Heart right ventricle (tissue), 16 donors: ENCODE data around the gene HYAL4. TPM values are rescaled to one million over a fixed set of nuclear protein-coding genes. Genes with fewer than 3 reads are reported as not detected.

Experiments used
- ATAC-seq, 8 donors: fragments of 200-7000 bp; cut with Tn5 transposase; one replicate each; pipeline ENCODE4 v1.9.1; 2020; ENCODE audit warnings: mild to moderate bottlenecking in 8 of 8, moderate library complexity in 8 of 8, moderate number of reproducible peaks in 1 of 8
- DNase-seq, 2 donors: peaks; one replicate each; pipeline ENCODE4 v3.0.0-alpha.2; 2020
- H3K27ac ChIP-seq, 10 donors: fragments of 200-600 bp; sonication (generic) in 2 of 10; one replicate each; pipeline versions ENCODE4 v1.5.0 to v1.8.0; 2020 to 2022; ENCODE audit warnings: mild to moderate bottlenecking in 3 of 10
- H3K27me3 ChIP-seq, 7 donors: fragments of 200-600 bp; one replicate each; pipeline ENCODE4 v1.8.0; 2021 to 2022; ENCODE audit warnings: mild to moderate bottlenecking in 2 of 7
- H3K36me3 ChIP-seq, 9 donors: fragments of 200-600 bp; sonication (generic) in 1 of 9; one replicate each; pipeline versions ENCODE4 v1.5.0 to v1.8.0; 2020 to 2022; ENCODE audit warnings: mild to moderate bottlenecking in 2 of 9
- H3K4me1 ChIP-seq, 9 donors: fragments of 200-600 bp; sonication (generic) in 1 of 9; one replicate each; pipeline versions ENCODE4 v1.5.0 to v1.8.0; 2020 to 2022; ENCODE audit warnings: mild to moderate bottlenecking in 4 of 9
- H3K4me3 ChIP-seq, 10 donors: fragments of 200-600 bp; sonication (generic) in 2 of 10; one replicate each; pipeline versions ENCODE4 v1.5.0 to v1.8.0; 2020 to 2022; ENCODE audit warnings: mild to moderate bottlenecking in 7 of 10, moderate library complexity in 2 of 10
- H3K9me3 ChIP-seq, 11 donors: fragments of 200-600 bp in 10 of 11; sonication (generic) in 2 of 11; one replicate each; pipeline versions ENCODE4 v1.5.0 to v1.8.0; 2013 to 2022; ENCODE audit warnings: mild to moderate bottlenecking in 2 of 11, control low read depth in 1 of 11, moderate library complexity in 1 of 11
- WGBS, 2 donors: extraction: QIAGEN DNeasy Blood & Tissue Kit; methylation state at CpG; one replicate each; pipeline ENCODE4 v1.1.7; 2013; ENCODE audit warnings: inconsistent platforms in 1 of 2; 5-methylcytosine and 5-hydroxymethylcytosine counted together
- intact Hi-C, 10 donors: fragments of 100-400 bp; cut with DNase I; formaldehyde crosslinking; loops; one replicate each; pipeline versions ENCODE4 v1.11.1 to v1.14.2; 2022
- polyA plus RNA-seq, 2 donors: library from polyadenylated mRNA; stranded (reverse); fragments of 200-250 nt; gene quantifications; one replicate each; pipeline ENCODE4 v1.2.3, GENCODE V29; 2013
- total RNA-seq, 10 donors: library from RNA; stranded (reverse); fragmentation: NEBNext Ultra II Directional in 3 of 10; extraction: Animal tissue kit (Norgen Biotek cat#: 25700) in 3 of 10; gene quantifications; one replicate each; pipeline versions ENCODE4 v1.2.1 to v1.2.4, GENCODE V29; 2021 to 2023
- TF ChIP-seq, protein P1 (sequence below), 9 donors: fragments of 200-600 bp; sonication (generic) in 2 of 9; IDR thresholded peaks; one replicate each; pipeline versions ENCODE4 v1.5.0 to v1.8.0; 2021 to 2022; ENCODE audit warnings: antibody characterized with exemption in 9 of 9, mild to moderate bottlenecking in 5 of 9, moderate library complexity in 1 of 9
- donor health status: Arrhythmogenic right ventricular cardiomyopathy.
- donor health status: ischemic (EF 13 %, LVEDD 7.1; RV severe dilation, severe dysfunction).
- donor health status: healthy with polysubstance abuse.
- donor health status: DM: no; HTN: yes; CAD: no.
- donor health status: DM: no; HTN: no; CAD: no.
- donor health status: ischemic (EF 25% LVEDD 6.9; RV normal size, moderate dysfunction).
- donor health status: ischemic (EF 25% LVEDD 5.7; RV mildly dilated, moderate dysfunction).
- donor health status: healthy.
- donor health status: DM: yes; HTN: yes; CAD: no.
- donor health status: Ischemic cardiomyopathy.
- donor health status: ischemic (EF 35%, LVEDD 5.7; RV mildly dilated, moderate dysfunction).
- donor health status: nonischemic (EF 11% LVEDD 7.7; RV severe dilation, severe dysfunction).
- donor health status: DM: yes; HTN: yes; CAD: no.
- donor health status: PGD.
- donor health status: ischemic (EF 29% LVEDD 5.4; RV normal size, mild dysfunction).
- donor health status: nonischemic (EF 23%, LVEDD 6.1; RV moderate dilation, normal function).

HYAL4 gene
- total and polyA plus RNA-seq, 12 donors, result 0.03 to 0.88 (median 0.36) TPM; not detected in 8

DNA sequence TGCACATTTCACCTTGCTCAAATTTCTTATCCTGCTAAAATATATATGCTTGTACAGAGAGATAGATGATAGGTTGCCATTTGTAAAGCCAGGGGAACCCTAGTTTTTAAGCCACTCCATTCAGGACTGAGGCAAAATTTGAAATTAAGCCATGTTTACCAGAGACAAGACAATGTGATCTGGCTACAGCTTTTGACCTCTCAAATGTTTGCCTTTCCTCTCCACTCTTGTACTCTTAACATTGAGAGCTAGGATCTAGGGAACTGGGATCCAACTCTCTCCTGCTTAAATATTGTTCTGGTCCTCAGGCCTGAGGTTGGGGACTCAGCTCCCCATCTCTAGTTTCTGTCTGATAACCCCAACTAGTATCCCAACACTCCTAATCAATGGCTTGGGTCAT, 15.9 kb downstream of the HYAL4 start:
- no peak overlapping the region for H3K27ac ChIP-seq

DNA sequence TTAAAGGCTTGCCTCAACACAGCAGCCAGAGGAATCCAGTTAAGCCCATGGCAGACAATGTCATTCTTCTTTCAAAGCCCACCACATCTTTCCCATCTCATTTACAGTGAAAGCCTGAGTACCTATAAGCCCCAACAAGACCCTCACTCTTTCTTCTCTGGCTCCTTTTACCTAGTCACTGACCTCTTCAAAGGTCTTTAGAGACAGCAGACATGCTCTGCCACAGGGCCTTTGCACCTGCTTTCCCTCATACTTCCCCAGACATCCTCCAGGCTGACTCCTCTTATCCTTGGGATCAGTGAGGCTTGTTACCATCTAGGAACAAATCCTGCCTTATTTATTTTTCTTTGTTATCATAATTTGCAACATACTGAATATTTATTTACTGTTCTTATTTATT, 17.8 kb downstream of the HYAL4 start:
- Histone ChIP-seq H3K4me1 (peaks cover 0 to 14% (median 3%) of the 10 kb centered on the region in 9 donors), H3K27me3 (no peaks in the 10 kb centered on the region), H3K9me3 (no peaks in the 10 kb centered on the region), H3K4me3 (no peak overlapping the region), H3K36me3 (no peaks in the 10 kb centered on the region), H3K27ac (no peak overlapping the region)
- TF ChIP-seq, protein P1, sequence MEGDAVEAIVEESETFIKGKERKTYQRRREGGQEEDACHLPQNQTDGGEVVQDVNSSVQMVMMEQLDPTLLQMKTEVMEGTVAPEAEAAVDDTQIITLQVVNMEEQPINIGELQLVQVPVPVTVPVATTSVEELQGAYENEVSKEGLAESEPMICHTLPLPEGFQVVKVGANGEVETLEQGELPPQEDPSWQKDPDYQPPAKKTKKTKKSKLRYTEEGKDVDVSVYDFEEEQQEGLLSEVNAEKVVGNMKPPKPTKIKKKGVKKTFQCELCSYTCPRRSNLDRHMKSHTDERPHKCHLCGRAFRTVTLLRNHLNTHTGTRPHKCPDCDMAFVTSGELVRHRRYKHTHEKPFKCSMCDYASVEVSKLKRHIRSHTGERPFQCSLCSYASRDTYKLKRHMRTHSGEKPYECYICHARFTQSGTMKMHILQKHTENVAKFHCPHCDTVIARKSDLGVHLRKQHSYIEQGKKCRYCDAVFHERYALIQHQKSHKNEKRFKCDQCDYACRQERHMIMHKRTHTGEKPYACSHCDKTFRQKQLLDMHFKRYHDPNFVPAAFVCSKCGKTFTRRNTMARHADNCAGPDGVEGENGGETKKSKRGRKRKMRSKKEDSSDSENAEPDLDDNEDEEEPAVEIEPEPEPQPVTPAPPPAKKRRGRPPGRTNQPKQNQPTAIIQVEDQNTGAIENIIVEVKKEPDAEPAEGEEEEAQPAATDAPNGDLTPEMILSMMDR (IDR thresholded peaks at IDR 0.05), result no peak
- intact Hi-C loops, result loop anchor here in 6 of 10 donors (2.0 to 10.0 kb wide), 8 partner anchors 58 to 368 kb away; no protein-coding TSS in a partner anchor
- DNase-seq, result no peak
- ATAC-seq, result no peak

More for the DNA sequence above, 15.9 kb downstream of the HYAL4 start:
- intact Hi-C loops, result loop anchor here in 5 of 10 donors (5.0 to 10.0 kb wide), 7 partner anchors 56 to 366 kb away; no protein-coding TSS in a partner anchor
- Histone ChIP-seq H3K36me3 (no peaks in the 10 kb centered on the region), H3K9me3 (no peaks in the 10 kb centered on the region), H3K4me1 (peaks cover 0 to 14% (median 3%) of the 10 kb centered on the region in 9 donors), H3K27me3 (no peaks in the 10 kb centered on the region), H3K4me3 (no peak overlapping the region)
- TF ChIP-seq, protein P1 (IDR thresholded peaks at IDR 0.05), result no peak
- ATAC-seq, result no peak
- DNase-seq, result no peak

DNA sequence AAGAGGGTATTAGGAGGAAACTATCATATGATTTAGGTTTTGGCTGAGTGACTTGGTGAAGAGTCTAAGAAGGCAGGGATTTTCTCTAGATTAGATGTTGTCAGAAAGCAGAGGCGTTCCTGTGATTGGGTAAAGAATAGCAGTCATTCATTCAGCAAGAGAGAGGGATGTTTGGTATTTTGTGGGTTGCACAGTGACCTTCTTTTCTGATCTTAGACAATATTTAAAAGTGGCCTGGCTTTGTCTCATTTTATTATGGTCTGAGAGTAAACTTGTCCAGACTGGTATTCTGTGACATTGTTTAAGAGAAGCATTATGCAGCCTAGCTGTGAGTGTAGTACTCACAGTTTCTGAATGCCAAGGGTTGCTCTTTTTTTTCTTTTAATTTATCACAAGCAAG, 18.5 kb downstream of the HYAL4 start:
- WGBS, 2 donors, result 88 to 91% methylated on average over 1 of the region's 1 CpG
- Histone ChIP-seq H3K4me1 (peaks cover 0 to 14% (median 3%) of the 10 kb centered on the region in 9 donors), H3K4me3 (no peak overlapping the region), H3K36me3 (no peaks in the 10 kb centered on the region), H3K27me3 (no peaks in the 10 kb centered on the region), H3K27ac (no peak overlapping the region), H3K9me3 (no peaks in the 10 kb centered on the region)
- intact Hi-C loops, result loop anchor here in 6 of 10 donors (2.0 to 10.0 kb wide), 8 partner anchors 59 to 369 kb away; no protein-coding TSS in a partner anchor
- ATAC-seq (no peak), DNase-seq (no peak)
- TF ChIP-seq, protein P1 (IDR thresholded peaks at IDR 0.05), result no peak

DNA sequence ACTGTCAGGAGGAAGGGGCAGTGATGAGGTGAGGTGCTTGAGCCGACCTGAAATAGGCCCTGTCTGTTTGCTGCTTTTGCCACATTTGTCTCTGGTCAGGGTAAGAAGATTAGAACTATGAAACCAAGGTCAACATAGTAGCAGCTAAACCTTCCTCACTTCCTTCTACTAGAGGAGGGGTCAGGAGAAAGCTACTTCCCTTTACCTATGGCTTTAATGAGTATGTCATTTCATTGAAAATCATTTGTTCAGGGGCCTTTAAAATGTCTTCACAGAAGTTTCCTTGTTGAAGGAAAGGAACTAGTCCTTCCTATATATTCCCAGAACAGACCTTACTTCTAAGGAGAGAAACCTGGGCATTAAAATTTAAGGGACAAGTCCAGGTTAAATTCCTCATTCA, 19.0 kb downstream of the HYAL4 start:
- intact Hi-C loops, result loop anchor here (2.0 to 10.0 kb wide), 13 partner anchors 59 to 369 kb away; no protein-coding TSS in a partner anchor
- no peaks in the 10 kb centered on the region for H3K9me3 ChIP-seq
- no peaks in the 10 kb centered on the region for H3K27me3 ChIP-seq
- H3K27ac ChIP-seq, result no peak overlapping the region
- ATAC-seq, result no peak
- DNase-seq, result no peak
- no peaks in the 10 kb centered on the region for H3K36me3 ChIP-seq
- no peak overlapping the region for H3K4me3 ChIP-seq
- H3K4me1 ChIP-seq, result peaks cover 0 to 14% (median 3%) of the 10 kb centered on the region in 9 donors
- TF ChIP-seq, protein P1 (IDR thresholded peaks at IDR 0.05), result no peak
- WGBS, 2 donors, result 43 to 54% methylated on average over 1 of the region's 1 CpG
